Spleen (tissue), 11 donors: Measurements from ENCODE around the gene SORCS2. TPM values are rescaled to one million over a fixed set of nuclear protein-coding genes. Genes with fewer than 3 reads are reported as not detected.

Source experiments
- DNase-seq: peaks from one replicate; pipeline ENCODE4 v3.0.0-alpha.2; 2020
- H3K27ac ChIP-seq, 8 donors: fragments of 200-600 bp; sonication (generic) in 7 of 8; 1 replicate in 4 of 8; 2 replicates in 4 of 8; pipeline versions ENCODE4 v1.5.0 to v1.8.0; 2016 to 2021; ENCODE audit warnings: inconsistent platforms in 4 of 8, mild to moderate bottlenecking in 4 of 8, moderate library complexity in 1 of 8
- H3K27me3 ChIP-seq, 7 donors: fragments of 200-600 bp; sonication (generic) in 6 of 7; replicated peaks in 1 of 7; 1 replicate in 4 of 7; 2 replicates in 3 of 7; pipeline versions ENCODE4 v1.5.0 to v1.8.0; 2016 to 2021; ENCODE audit warnings: inconsistent platforms in 3 of 7, mild to moderate bottlenecking in 1 of 7
- H3K36me3 ChIP-seq, 6 donors: fragments of 200-600 bp; sonication (generic) in 5 of 6; 1 replicate in 4 of 6; 2 replicates in 2 of 6; pipeline versions ENCODE4 v1.5.0 to v1.8.0; 2016 to 2021; ENCODE audit warnings: inconsistent platforms in 2 of 6
- H3K4me1 ChIP-seq, 6 donors: fragments of 200-600 bp; sonication (generic) in 5 of 6; 1 replicate in 3 of 6; 2 replicates in 3 of 6; pipeline versions ENCODE4 v1.5.0 to v1.8.0; 2016 to 2021; ENCODE audit warnings: inconsistent platforms in 3 of 6
- H3K4me3 ChIP-seq, 8 donors: fragments of 200-600 bp; sonication (generic) in 7 of 8; 1 replicate in 4 of 8; 2 replicates in 4 of 8; pipeline versions ENCODE4 v1.5.0 to v1.8.0; 2016 to 2021; ENCODE audit warnings: inconsistent platforms in 4 of 8, mild to moderate bottlenecking in 4 of 8, moderate library complexity in 2 of 8
- H3K9me3 ChIP-seq, 8 donors: fragments of 200-600 bp; sonication (generic) in 7 of 8; 1 replicate in 4 of 8; 2 replicates in 4 of 8; pipeline versions ENCODE4 v1.5.0 to v1.8.0; 2016 to 2021; ENCODE audit warnings: inconsistent platforms in 4 of 8
- POLR2A ChIP-seq, 3 donors: fragments of 450-650 bp; IDR thresholded peaks; one replicate each; pipeline ENCODE4 v1.5.1; 2017; ENCODE audit warnings: antibody characterized with exemption in 3 of 3, mild to moderate bottlenecking in 1 of 3
- POLR2AphosphoS5 ChIP-seq, 3 donors: sonication (generic); formaldehyde crosslinking; IDR thresholded peaks; one replicate each; pipeline ENCODE4 v1.5.1; 2017; ENCODE audit warnings: antibody characterized with exemption in 3 of 3
- WGBS, 5 donors: extraction: QIAGEN DNeasy Blood & Tissue Kit in 3 of 5; methylation state at CpG; one replicate each; pipeline versions ENCODE4 v1.1.5 to v1.1.7; 2013 to 2018; 5-methylcytosine and 5-hydroxymethylcytosine counted together
- intact Hi-C: fragments of 100-400 bp; cut with DNase I; formaldehyde crosslinking; loops from one replicate; pipeline ENCODE4 v1.15.0; 2023; ENCODE audit warnings: low total_unique reads
- polyA plus RNA-seq, 3 donors: library from polyadenylated mRNA; stranded (reverse); fragments of 200-250 nt; gene quantifications; one replicate each; pipeline ENCODE4 v1.2.1, GENCODE V29; 2013
- total RNA-seq, 7 donors: library from RNA; depleted of rRNA in 3 of 7; stranded (reverse); fragments of >200 nt in 3 of 7; fragmentation: NEBNext Ultra II Directional in 4 of 7; extraction: Animal tissue kit (Norgen Biotek cat#: 25700) in 4 of 7; gene quantifications; one replicate each; pipeline versions ENCODE4 v1.1.0 to v1.2.1, GENCODE V29; 2016 to 2021
- TF ChIP-seq, protein P1 (sequence below), 11 experiments: fragments of 200-600 bp in 7 of 11; fragments of 450-650 bp in 4 of 11; sonication (generic) in 4 of 11; IDR thresholded peaks in 8 of 11; conservative IDR thresholded peaks in 3 of 11; 1 replicate in 7 of 11; 2 replicates in 4 of 11; pipeline versions ENCODE4 v1.4.0 to v1.8.0; 2016 to 2021; ENCODE audit warnings: antibody characterized with exemption in 11 of 11, inconsistent platforms in 4 of 11, mild to moderate bottlenecking in 1 of 11
- donor health status: healthy with polysubstance abuse.
- donor health status: DM: no; HTN: no; CAD: no; lungs with moderate emphysema.
- donor health status: DM: no; HTN: no; CAD: no.
- donor health status: Bipolar disorder and iron deficiency.
- donor health status: healthy.
- donor health status: DM: no; HTN: no; CAD: no.
- donor health status: DM: yes; HTN: yes; CAD: no.

Gene SORCS2
- total and polyA plus RNA-seq, 10 donors, result 0.33 to 1.6 (median 0.60) TPM

DNA sequence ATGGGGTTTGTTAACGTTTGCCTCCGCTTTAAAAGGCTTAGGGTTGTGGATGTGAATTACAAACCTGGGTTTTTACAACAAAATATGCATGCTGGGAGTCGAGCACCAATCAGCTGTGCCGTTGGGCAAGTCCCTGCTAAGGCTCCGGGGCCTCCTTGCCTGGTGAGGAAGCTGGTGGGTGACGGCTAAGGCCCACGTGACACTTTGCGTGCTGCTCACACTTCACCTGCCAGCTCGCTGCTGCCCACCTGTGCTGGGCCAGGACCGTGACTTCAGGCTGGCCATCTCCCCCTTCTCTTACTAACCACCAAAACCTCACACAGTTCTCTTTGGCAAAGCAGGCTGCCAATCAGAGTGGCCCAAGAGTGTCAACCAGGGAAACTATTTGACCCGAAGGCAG is 569.0 kb downstream of the SORCS2 start:
- DNase-seq, result peak; percentile 70
- Histone ChIP-seq H3K9me3 (no peaks in the 10 kb centered on the region), H3K27me3 (no peaks in the 10 kb centered on the region), H3K4me1 (peaks cover 0 to 42% (median 25%) of the 10 kb centered on the region in 6 donors), H3K27ac (no peak overlapping the region), H3K4me3 (no peak overlapping the region), H3K36me3 (peaks cover 0 to 47% (median 5%) of the 10 kb centered on the region in 6 donors)
- TF ChIP-seq POLR2A (IDR thresholded peaks at IDR 0.05) (no peak), POLR2AphosphoS5 (IDR thresholded peaks at IDR 0.05) (no peak)
- TF ChIP-seq, protein P1, sequence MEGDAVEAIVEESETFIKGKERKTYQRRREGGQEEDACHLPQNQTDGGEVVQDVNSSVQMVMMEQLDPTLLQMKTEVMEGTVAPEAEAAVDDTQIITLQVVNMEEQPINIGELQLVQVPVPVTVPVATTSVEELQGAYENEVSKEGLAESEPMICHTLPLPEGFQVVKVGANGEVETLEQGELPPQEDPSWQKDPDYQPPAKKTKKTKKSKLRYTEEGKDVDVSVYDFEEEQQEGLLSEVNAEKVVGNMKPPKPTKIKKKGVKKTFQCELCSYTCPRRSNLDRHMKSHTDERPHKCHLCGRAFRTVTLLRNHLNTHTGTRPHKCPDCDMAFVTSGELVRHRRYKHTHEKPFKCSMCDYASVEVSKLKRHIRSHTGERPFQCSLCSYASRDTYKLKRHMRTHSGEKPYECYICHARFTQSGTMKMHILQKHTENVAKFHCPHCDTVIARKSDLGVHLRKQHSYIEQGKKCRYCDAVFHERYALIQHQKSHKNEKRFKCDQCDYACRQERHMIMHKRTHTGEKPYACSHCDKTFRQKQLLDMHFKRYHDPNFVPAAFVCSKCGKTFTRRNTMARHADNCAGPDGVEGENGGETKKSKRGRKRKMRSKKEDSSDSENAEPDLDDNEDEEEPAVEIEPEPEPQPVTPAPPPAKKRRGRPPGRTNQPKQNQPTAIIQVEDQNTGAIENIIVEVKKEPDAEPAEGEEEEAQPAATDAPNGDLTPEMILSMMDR (IDR thresholded peaks at IDR 0.05 in 8 of 11, conservative IDR thresholded peaks at IDR 0.05 in 3 of 11), result no peak
- intact Hi-C loops, result no loop called here
- WGBS, 5 donors, result 75 to 85% (median 83%) methylated on average over 9 to 11 of the region's 11 CpGs

GRCh38 chr4:7761720-7762119 is 569.4 kb downstream of the SORCS2 start:
- intact Hi-C loops, result no loop called here
- 20 to 28% (median 21%) methylated on average over 12 of the region's 12 CpGs for WGBS, 5 donors
- peaks cover 0 to 50% (median 5%) of the 10 kb centered on the region in 6 donors for H3K36me3 ChIP-seq

DNA sequence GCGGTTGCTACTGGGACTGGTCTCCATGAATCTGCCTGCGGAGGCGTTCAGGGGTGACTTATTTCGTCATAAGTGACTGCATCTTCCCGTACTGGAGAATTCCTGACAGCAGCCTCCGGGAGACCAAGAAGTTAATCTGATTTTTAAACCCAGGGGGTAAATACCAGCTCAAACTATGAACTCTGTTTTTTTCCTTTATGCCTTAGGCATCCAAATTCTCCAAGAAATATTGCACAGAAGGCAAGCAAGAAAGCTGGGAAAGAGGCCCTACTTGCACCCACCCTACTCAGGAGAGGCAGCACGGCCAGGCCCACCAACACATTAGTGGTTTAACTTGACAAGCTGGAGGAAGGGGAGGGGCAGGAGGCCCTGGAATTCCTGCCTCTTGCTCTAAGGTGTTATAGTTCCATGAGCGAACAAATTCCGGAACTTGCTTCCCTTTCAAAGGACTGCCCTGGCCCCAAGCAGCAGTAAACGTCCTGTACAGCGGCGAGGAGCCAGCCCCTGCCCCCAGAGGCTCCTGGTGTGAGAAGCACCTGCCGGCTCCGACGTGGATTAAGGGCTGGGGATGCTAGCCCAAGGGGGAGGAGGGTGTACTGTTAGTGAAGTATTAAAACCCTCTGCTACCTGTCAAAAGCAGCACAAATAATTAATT is 570.2 kb downstream of the SORCS2 start:
- WGBS, 5 donors, result 69 to 86% (median 84%) methylated on average over 15 of the region's 15 CpGs

More at GRCh38 chr4:7761720-7762119, 569.4 kb downstream of the SORCS2 start:
- DNase-seq, result peak; percentile 86
- TF ChIP-seq, protein P1 (IDR thresholded peaks at IDR 0.05 in 8 of 11, conservative IDR thresholded peaks at IDR 0.05 in 3 of 11), result peak; percentile 58 to 85 (median 75)
- TF ChIP-seq POLR2AphosphoS5 (IDR thresholded peaks at IDR 0.05) (peak; percentile 34 to 74 (median 62)), POLR2A (IDR thresholded peaks at IDR 0.05) (no peak)
- H3K27ac ChIP-seq, result no peak overlapping the region
- peaks cover 0 to 42% (median 25%) of the 10 kb centered on the region in 6 donors for H3K4me1 ChIP-seq
- H3K4me3 ChIP-seq, result no peak overlapping the region
- no peaks in the 10 kb centered on the region for H3K9me3 ChIP-seq
- no peaks in the 10 kb centered on the region for H3K27me3 ChIP-seq

DNA sequence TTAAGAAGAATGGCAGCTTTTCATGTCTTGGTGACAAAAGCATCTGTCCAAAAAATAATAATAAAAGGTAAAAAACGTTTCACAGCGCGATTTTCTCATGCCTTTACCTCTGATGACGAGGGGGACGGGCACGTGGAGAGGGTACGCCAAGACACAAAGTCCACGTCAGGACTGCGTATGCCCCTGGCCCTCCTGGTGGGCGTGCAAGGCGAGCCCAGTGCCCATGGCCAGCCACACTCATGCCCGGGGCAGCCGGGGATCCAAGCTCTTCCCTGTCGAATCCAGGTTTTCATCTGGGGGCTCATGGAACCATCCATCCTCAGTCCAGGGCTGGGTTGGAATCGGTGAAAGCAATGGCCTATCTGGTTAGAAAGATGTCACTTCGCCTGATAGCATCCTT is 570.8 kb downstream of the SORCS2 start:
- Histone ChIP-seq H3K36me3 (peaks cover 0 to 60% (median 9%) of the 10 kb centered on the region in 6 donors), H3K9me3 (no peaks in the 10 kb centered on the region), H3K4me3 (no peak overlapping the region), H3K4me1 (peaks cover 0 to 29% (median 14%) of the 10 kb centered on the region in 6 donors), H3K27ac (no peak overlapping the region), H3K27me3 (no peaks in the 10 kb centered on the region)
- 81 to 95% (median 91%) methylated on average over 16 of the region's 16 CpGs for WGBS, 5 donors
- DNase-seq, result peak; percentile 67
- TF ChIP-seq POLR2A (IDR thresholded peaks at IDR 0.05), result no peak
- TF ChIP-seq, protein P1 (IDR thresholded peaks at IDR 0.05 in 8 of 11, conservative IDR thresholded peaks at IDR 0.05 in 3 of 11), result no peak
- TF ChIP-seq POLR2AphosphoS5 (IDR thresholded peaks at IDR 0.05), result no peak
- intact Hi-C loops, result no loop called here

More for the DNA sequence above, 570.2 kb downstream of the SORCS2 start:
- H3K9me3 ChIP-seq, result no peaks in the 10 kb centered on the region
- no peak overlapping the region for H3K27ac ChIP-seq
- intact Hi-C loops, result no loop called here
- H3K27me3 ChIP-seq, result no peaks in the 10 kb centered on the region
- H3K4me1 ChIP-seq, result peaks cover 0 to 35% (median 19%) of the 10 kb centered on the region in 6 donors
- TF ChIP-seq, protein P1 (IDR thresholded peaks at IDR 0.05 in 8 of 11, conservative IDR thresholded peaks at IDR 0.05 in 3 of 11), result no peak
- TF ChIP-seq POLR2A (IDR thresholded peaks at IDR 0.05), result no peak
- no peak for TF ChIP-seq POLR2AphosphoS5 (IDR thresholded peaks at IDR 0.05)
- no peak overlapping the region for H3K4me3 ChIP-seq
- peak; percentile 43 for DNase-seq
- peaks cover 0 to 54% (median 5%) of the 10 kb centered on the region in 6 donors for H3K36me3 ChIP-seq
